Kasumi-1 (cell line): ENCODE results near the gene OR4A47.
"Not testable (repeated sequence)": the region's sequence is repeated elsewhere in the genome, so short reads cannot be mapped to it uniquely, and the experiment has no call there.

Experiments
- DNase-seq, 2 experiments: peaks; one replicate each; lab custom pipeline; 2025; lab: John Stamatoyannopoulos, UW

Gene OR4A47, protein sequence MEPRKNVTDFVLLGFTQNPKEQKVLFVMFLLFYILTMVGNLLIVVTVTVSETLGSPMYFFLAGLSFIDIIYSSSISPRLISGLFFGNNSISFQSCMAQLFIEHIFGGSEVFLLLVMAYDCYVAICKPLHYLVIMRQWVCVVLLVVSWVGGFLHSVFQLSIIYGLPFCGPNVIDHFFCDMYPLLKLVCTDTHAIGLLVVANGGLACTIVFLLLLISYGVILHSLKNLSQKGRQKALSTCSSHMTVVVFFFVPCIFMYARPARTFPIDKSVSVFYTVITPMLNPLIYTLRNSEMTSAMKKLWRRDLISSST

GRCh38 chr11:48488493-48488892 lies at the start of gene OR4A47:
OR4A47 (plus strand) TSS chr11:48488793; CDS start chr11:48488793, 0 bp downstream.
- DNase-seq = not testable (repeated sequence)

DNA sequence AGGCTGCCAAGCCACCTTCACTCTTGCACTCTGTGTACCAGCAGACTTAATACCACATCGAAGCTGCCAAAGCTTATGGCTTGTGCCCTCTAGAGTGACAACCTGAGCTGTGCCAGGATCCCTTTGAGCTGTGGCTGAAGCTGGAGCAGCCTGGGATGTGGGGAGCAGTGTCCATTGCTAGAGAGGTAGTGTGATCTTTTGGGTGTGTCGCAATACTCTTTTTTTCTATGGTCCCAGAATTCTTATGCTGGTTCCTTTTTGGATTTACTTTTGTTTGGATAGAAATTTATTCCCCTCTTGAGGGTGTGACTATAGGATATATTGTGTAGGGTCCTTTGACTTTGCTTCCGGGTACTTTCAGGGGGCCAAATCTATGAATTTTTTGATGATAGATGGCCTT lies 32.7 kb upstream of the OR4A47 start:
- DNase-seq = not testable (repeated sequence)

DNA sequence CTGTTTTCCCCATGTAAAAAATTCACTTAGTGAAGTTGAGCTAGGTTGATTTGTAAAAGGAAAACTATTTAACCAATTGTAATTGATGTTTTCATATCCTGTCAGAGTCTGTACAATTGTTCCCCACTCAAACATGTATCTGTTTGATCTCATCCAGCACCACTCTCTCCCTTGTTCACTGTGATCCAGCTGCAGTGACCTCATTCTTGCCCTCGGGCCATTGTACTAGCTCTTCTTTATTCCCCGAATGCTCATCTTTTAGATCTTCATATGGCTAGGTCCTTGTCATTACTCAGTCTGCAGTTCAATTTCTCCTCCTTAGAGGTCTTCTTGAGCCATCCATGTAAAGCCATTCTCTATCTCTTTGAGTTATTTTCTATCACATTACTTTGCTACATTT lies 14.6 kb upstream of the OR4A47 start:
- DNase-seq = not testable (repeated sequence)

DNA sequence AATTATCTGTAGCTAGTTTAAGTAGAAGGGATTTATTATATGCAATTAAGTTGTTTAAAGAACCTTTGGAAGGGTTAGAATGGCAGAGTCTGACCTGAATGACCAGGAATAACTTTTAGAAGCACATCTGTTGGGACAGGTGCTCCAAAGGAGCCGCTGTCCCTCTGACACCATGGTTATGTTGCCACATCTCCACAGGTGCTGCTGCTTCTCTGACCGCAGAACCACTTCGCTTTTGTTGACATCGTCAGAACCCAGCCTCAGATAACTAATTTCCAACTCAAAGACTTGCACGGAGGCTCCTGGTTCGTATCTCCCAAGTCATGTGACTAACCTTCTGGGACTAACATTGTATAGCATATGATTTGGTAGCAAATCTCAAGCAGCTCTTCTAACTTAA lies 13.9 kb upstream of the OR4A47 start:
- DNase-seq = not testable (repeated sequence)

DNA sequence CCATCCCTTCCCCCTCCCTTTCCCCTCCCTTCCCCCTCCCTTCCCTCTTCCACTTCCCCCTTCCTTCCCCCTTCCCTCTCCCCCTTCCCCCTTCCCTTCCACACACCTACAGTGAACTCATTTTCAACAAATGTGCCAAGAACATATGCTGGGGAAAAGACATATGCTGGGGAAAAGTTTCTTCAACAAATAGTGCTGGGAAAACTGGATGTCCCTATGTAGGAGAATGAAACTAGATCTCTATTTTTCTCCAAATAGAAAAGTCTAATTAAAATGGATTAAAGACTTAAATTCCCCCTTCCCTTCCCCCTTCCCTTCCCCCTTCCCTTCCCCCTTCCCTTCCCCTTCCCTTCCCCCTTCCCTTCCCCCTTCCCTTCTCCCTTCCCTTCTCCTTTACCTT lies 17.6 kb downstream of the OR4A47 start:
- DNase-seq = not testable (repeated sequence)

DNA sequence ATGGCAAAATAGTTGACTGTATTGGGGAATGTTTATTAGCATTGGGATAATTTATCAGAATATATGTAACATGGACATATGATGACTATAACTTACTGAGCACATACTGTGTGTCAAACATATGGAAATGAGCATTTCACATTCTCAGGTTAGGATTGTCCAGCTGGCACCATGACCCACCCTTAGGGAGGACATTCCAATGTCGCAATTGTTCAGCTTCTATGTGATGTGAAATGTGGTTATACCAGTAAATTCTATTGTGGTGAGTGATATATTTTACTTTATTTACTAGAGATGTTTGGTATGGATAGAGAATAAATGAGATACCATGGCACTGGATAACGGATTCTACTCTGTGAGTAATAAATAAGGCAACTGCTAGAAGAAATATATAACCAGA lies 50.4 kb downstream of the OR4A47 start:
- no peak for DNase-seq
